Heart left ventricle (tissue), 16 donors: Measurements from ENCODE around the gene VPS39. TPM values are rescaled to one million over a fixed set of nuclear protein-coding genes. Genes with fewer than 3 reads are reported as not detected.

Source experiments
- ATAC-seq, 4 donors: fragments of 200-7000 bp; cut with Tn5 transposase; one replicate each; pipeline ENCODE4 v1.9.1; 2020 to 2022; ENCODE audit warnings: moderate library complexity in 4 of 4, mild to moderate bottlenecking in 3 of 4, moderate number of reproducible peaks in 1 of 4
- DNase-seq, 5 donors: peaks; one replicate each; pipeline ENCODE4 v3.0.0-alpha.2; 2020
- H3K27ac ChIP-seq, 12 donors: fragments of 200-600 bp; sonication (generic) in 4 of 12; one replicate each; pipeline versions ENCODE4 v1.5.0 to v1.8.0; 2016 to 2022; ENCODE audit warnings: mild to moderate bottlenecking in 2 of 12
- H3K27me3 ChIP-seq, 9 donors: fragments of 200-600 bp; sonication (generic) in 2 of 9; one replicate each; pipeline versions ENCODE4 v1.5.1 to v1.8.0; 2016 to 2022; ENCODE audit warnings: mild to moderate bottlenecking in 3 of 9
- H3K36me3 ChIP-seq, 9 donors: fragments of 200-600 bp; sonication (generic) in 2 of 9; one replicate each; pipeline versions ENCODE4 v1.5.0 to v1.8.0; 2018 to 2022; ENCODE audit warnings: mild to moderate bottlenecking in 2 of 9
- H3K4me1 ChIP-seq, 12 donors: fragments of 200-600 bp; sonication (generic) in 4 of 12; one replicate each; pipeline versions ENCODE4 v1.5.0 to v1.8.0; 2016 to 2022; ENCODE audit warnings: mild to moderate bottlenecking in 3 of 12
- H3K4me3 ChIP-seq, 12 donors: fragments of 200-600 bp; sonication (generic) in 4 of 12; one replicate each; pipeline versions ENCODE4 v1.5.0 to v1.8.0; 2017 to 2022; ENCODE audit warnings: mild to moderate bottlenecking in 9 of 12, moderate library complexity in 4 of 12
- H3K9me3 ChIP-seq, 12 donors: fragments of 200-600 bp; sonication (generic) in 4 of 12; one replicate each; pipeline versions ENCODE4 v1.5.0 to v1.8.0; 2016 to 2022; ENCODE audit warnings: mild to moderate bottlenecking in 1 of 12
- POLR2A ChIP-seq, 2 donors: fragments of 450-650 bp; IDR thresholded peaks; one replicate each; pipeline ENCODE4 v1.6.1; 2017; ENCODE audit warnings: antibody characterized with exemption in 2 of 2, mild to moderate bottlenecking in 2 of 2, moderate library complexity in 2 of 2
- WGBS, 4 donors: extraction: QIAGEN DNeasy Blood & Tissue Kit in 2 of 4; methylation state at CpG; one replicate each; pipeline versions ENCODE4 v1.1.5 to v1.1.7; 2013 to 2018; 5-methylcytosine and 5-hydroxymethylcytosine counted together
- intact Hi-C, 10 donors: fragments of 100-400 bp; cut with DNase I; formaldehyde crosslinking; loops; one replicate each; pipeline versions ENCODE4 v1.11.1 to v1.14.2; 2022
- polyA plus RNA-seq, 2 donors: library from polyadenylated mRNA; stranded (reverse); fragments of 200-250 nt; gene quantifications; one replicate each; pipeline ENCODE4 v1.2.3, GENCODE V29; 2013
- total RNA-seq, 9 donors: library from RNA; depleted of rRNA in 2 of 9; stranded (reverse); fragments of >200 nt in 2 of 9; fragmentation: NEBNext Ultra II Directional in 3 of 9; extraction: Animal tissue kit (Norgen Biotek cat#: 25700) in 3 of 9; gene quantifications; one replicate each; pipeline versions ENCODE4 v1.1.0 to v1.2.4, GENCODE V29; 2016 to 2023
- TF ChIP-seq, protein P1 (sequence below), 12 donors: fragments of 200-600 bp; sonication (generic) in 4 of 12; IDR thresholded peaks; one replicate each; pipeline versions ENCODE4 v1.5.0 to v1.8.0; 2018 to 2022; ENCODE audit warnings: antibody characterized with exemption in 12 of 12, mild to moderate bottlenecking in 5 of 12
- donor health status: ischemic (EF 13 %, LVEDD 7.1; RV severe dilation, severe dysfunction).
- donor health status: healthy with polysubstance abuse.
- donor health status: DM: no; HTN: yes; CAD: no.
- donor health status: DM: no; HTN: no; CAD: no.
- donor health status: ischemic (EF 25% LVEDD 6.9; RV normal size, moderate dysfunction).
- donor health status: ischemic (EF 25% LVEDD 5.7; RV mildly dilated, moderate dysfunction).
- donor health status: healthy.
- donor health status: DM: yes; HTN: yes; CAD: no.
- donor health status: ischemic (EF 35%, LVEDD 5.7; RV mildly dilated, moderate dysfunction).
- donor health status: nonischemic (EF 11% LVEDD 7.7; RV severe dilation, severe dysfunction).
- donor health status: DM: yes; HTN: yes; CAD: no.
- donor health status: PGD.
- donor health status: ischemic (EF 29% LVEDD 5.4; RV normal size, mild dysfunction).
- donor health status: nonischemic (EF 23%, LVEDD 6.1; RV moderate dilation, normal function).

VPS39 gene
- total and polyA plus RNA-seq, 11 donors = 33.8 to 59.9 (median 48.0) TPM

GRCh38 chr15:42140383-42141070 is 67.6 kb downstream of the VPS39 start:
- ATAC-seq (no peak), DNase-seq (no peak)
- Histone ChIP-seq H3K27ac (no peak overlapping the region), H3K4me1 (no peaks in the 10 kb centered on the region), H3K36me3 (no peaks in the 10 kb centered on the region), H3K9me3 (no peaks in the 10 kb centered on the region), H3K4me3 (no peak overlapping the region), H3K27me3 (no peaks in the 10 kb centered on the region)
- intact Hi-C loops = no loop called here
- TF ChIP-seq, protein P1, sequence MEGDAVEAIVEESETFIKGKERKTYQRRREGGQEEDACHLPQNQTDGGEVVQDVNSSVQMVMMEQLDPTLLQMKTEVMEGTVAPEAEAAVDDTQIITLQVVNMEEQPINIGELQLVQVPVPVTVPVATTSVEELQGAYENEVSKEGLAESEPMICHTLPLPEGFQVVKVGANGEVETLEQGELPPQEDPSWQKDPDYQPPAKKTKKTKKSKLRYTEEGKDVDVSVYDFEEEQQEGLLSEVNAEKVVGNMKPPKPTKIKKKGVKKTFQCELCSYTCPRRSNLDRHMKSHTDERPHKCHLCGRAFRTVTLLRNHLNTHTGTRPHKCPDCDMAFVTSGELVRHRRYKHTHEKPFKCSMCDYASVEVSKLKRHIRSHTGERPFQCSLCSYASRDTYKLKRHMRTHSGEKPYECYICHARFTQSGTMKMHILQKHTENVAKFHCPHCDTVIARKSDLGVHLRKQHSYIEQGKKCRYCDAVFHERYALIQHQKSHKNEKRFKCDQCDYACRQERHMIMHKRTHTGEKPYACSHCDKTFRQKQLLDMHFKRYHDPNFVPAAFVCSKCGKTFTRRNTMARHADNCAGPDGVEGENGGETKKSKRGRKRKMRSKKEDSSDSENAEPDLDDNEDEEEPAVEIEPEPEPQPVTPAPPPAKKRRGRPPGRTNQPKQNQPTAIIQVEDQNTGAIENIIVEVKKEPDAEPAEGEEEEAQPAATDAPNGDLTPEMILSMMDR (IDR thresholded peaks at IDR 0.05) = no peak
- no peak for TF ChIP-seq POLR2A (IDR thresholded peaks at IDR 0.05)
- WGBS, 4 donors = 84 to 90% (median 87%) methylated on average over 8 of the region's 8 CpGs

DNA sequence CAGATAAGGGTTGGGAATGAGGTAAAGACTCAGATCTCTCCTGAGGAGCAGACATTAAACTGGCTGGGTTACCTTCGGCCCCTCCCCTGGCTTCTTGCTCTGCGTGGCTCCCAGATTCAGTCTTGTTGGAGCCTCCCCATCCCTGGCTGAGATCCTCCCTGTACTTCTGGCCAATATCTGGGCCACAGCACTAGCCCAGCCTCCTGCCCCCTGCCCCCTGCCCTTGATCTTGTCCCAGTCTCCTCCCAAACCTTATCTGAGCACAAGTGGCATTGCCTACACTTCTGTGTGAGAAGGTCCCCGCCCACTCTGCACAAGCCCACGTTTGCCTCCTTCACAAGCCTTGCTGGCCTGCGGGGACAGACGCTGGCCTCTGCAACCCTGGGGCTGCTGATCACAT is 68.5 kb downstream of the VPS39 start:
- H3K27me3 ChIP-seq = no peaks in the 10 kb centered on the region
- no peak for TF ChIP-seq POLR2A (IDR thresholded peaks at IDR 0.05)
- TF ChIP-seq, protein P1 (IDR thresholded peaks at IDR 0.05) = no peak
- no peak for DNase-seq
- H3K27ac ChIP-seq = no peak overlapping the region
- no peak overlapping the region for H3K4me3 ChIP-seq
- no peak for ATAC-seq
- 73 to 82% (median 77%) methylated on average over 6 of the region's 6 CpGs for WGBS, 4 donors
- H3K9me3 ChIP-seq = no peaks in the 10 kb centered on the region
- no peaks in the 10 kb centered on the region for H3K36me3 ChIP-seq
- intact Hi-C loops = loop anchor here in 9 of 10 donors (2.0 to 10.0 kb wide), 5 partner anchors 72 to 155 kb away; no protein-coding TSS in a partner anchor
- no peaks in the 10 kb centered on the region for H3K4me1 ChIP-seq

DNA sequence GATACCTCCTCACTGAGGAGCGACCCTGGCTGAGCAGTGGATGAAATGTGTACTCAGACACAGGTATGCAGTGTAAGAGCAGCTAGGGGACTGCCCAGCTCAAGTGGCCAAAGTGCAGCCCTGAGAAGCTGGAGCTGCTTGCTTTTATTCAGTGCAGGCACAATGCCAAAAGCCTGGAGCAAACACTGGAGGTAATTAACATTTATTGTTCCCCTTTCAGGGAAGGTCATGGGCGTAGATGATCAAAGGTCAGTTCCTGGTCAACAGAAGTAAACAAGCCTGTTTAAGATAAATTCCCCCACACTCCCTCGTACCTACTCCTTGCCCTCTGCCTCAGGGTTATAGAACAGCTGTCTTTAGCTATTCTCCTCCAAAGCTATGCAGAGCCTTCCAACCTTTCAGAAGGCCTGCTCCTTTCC is 69.1 kb downstream of the VPS39 start:
- Histone ChIP-seq H3K4me1 (no peaks in the 10 kb centered on the region), H3K4me3 (no peak overlapping the region), H3K27me3 (no peaks in the 10 kb centered on the region), H3K36me3 (no peaks in the 10 kb centered on the region), H3K9me3 (no peaks in the 10 kb centered on the region), H3K27ac (no peak overlapping the region)
- intact Hi-C loops = loop anchor here in 9 of 10 donors (2.0 to 10.0 kb wide), 5 partner anchors 72 to 154 kb away; no protein-coding TSS in a partner anchor
- ATAC-seq (no peak), DNase-seq (no peak)
- TF ChIP-seq POLR2A (IDR thresholded peaks at IDR 0.05) = no peak
- TF ChIP-seq, protein P1 (IDR thresholded peaks at IDR 0.05) = no peak
- WGBS, 4 donors = 61 to 76% (median 73%) methylated on average over 3 of the region's 3 CpGs

DNA sequence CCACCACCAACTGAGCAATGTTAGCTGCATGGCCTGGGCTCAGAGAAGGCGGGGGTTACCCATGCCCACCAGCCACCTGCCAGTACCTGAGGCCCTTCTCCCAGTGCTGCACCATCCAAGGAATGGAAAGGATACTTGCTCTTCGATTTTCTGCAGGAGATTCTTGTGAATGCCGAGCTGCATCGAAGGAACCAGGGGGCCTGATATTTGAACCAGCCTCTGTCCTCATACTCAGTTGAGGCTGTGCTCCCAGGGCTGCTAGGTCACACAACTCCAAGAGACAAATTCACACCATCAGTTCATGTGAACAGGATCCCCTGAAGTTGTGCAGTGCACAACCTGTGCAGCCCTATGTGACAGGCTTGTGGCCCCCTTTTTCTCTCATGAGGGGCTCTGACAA is 69.7 kb downstream of the VPS39 start:
- no peaks in the 10 kb centered on the region for H3K27me3 ChIP-seq
- no peak overlapping the region for H3K27ac ChIP-seq
- DNase-seq (no peak), ATAC-seq (no peak)
- H3K36me3 ChIP-seq = no peaks in the 10 kb centered on the region
- TF ChIP-seq POLR2A (IDR thresholded peaks at IDR 0.05) = no peak
- TF ChIP-seq, protein P1 (IDR thresholded peaks at IDR 0.05) = no peak
- 91 to 96% (median 94%) methylated on average over 4 of the region's 4 CpGs for WGBS, 4 donors
- H3K4me3 ChIP-seq = no peak overlapping the region
- no peaks in the 10 kb centered on the region for H3K9me3 ChIP-seq
- H3K4me1 ChIP-seq = no peaks in the 10 kb centered on the region
- intact Hi-C loops = loop anchor here in 9 of 10 donors (2.0 to 10.0 kb wide), 5 partner anchors 71 to 154 kb away; no protein-coding TSS in a partner anchor
